Endothelial cell of umbilical vein (primary cell): ENCODE measurements around the gene ZBTB20. TPM values are rescaled to one million over a fixed set of nuclear protein-coding genes. Genes with fewer than 3 reads are reported as not detected.

ENCODE experiments used
- BruUV-seq: library from RNA; stranded (reverse); fragments of 400-500 nt; replicated peaks from 2 replicates; lab custom pipeline; 2021; lab: Mats Ljungman, UMichigan
- CTCF ChIA-PET: fragments of 300-600, 350-600 bp; sonication (Branson Sonifier 250); formaldehyde crosslinking; loops from one replicate; lab custom pipeline; 2021; ENCODE audit warnings: antibody characterized with exemption, inconsistent platforms; lab: Charles Lee
- POLR2A ChIA-PET: fragments of 300-600, 350-600 bp; sonication (Branson Sonifier 250); formaldehyde crosslinking; loops from one replicate; lab custom pipeline; 2021; ENCODE audit warnings: antibody characterized with exemption, inconsistent platforms; lab: Charles Lee
- DNase-seq: peaks from one replicate; pipeline ENCODE4 v3.0.0-alpha.2; 2011; ENCODE audit warnings: low read depth, low spot score
- FAIRE-seq: peaks from 2 replicates; lab custom pipeline; 2011; peaks lifted over from hg19 to GRCh38; lab: Jason Lieb, UNC
- H2AFZ ChIP-seq: 2 replicates; pipeline ENCODE4 v1.6.0; 2012; ENCODE audit warnings: low read depth, low read length, control low read depth, inconsistent platforms
- H3K27ac ChIP-seq: 2 replicates; pipeline ENCODE4 v1.5.1; 2011; ENCODE audit warnings: low read depth, mild to moderate bottlenecking, control low read depth, low read length, moderate library complexity; ENCODE audit not compliant: insufficient read depth
- H3K27me3 ChIP-seq, 2 experiments: 2 replicates each; pipeline versions ENCODE4 v1.6.0 to v1.6.1; 2011; ENCODE audit warnings: low read length in 2 of 2, mixed read lengths in 1 of 2; ENCODE audit not compliant: control insufficient read depth in 2 of 2, insufficient read depth in 2 of 2
- H3K36me3 ChIP-seq, 2 experiments: 2 replicates in 1 of 2; 3 replicates in 1 of 2; pipeline ENCODE4 v1.5.1; 2011; ENCODE audit warnings: low read length in 2 of 2, mild to moderate bottlenecking in 1 of 2, moderate library complexity in 1 of 2; ENCODE audit not compliant: control insufficient read depth in 2 of 2, insufficient read depth in 2 of 2; ENCODE audit errors: extremely low read depth in 1 of 2
- H3K4me1 ChIP-seq: 3 replicates; pipeline ENCODE4 v1.5.1; 2011; ENCODE audit warnings: mild to moderate bottlenecking, low read length; ENCODE audit not compliant: control insufficient read depth, insufficient read depth; ENCODE audit errors: extremely low read depth
- H3K4me2 ChIP-seq: 2 replicates; pipeline ENCODE4 v1.6.1; 2011; ENCODE audit warnings: low read length, control low read depth, mixed read lengths; ENCODE audit not compliant: insufficient read depth
- H3K4me3 ChIP-seq, 3 experiments: fragments of 200-600 bp in 1 of 3; sonication (generic), shearing (Covaris generic) in 1 of 3; replicated peaks in 1 of 3; 2 replicates each; pipeline ENCODE4 v1.5.1; 2011 to 2016; ENCODE audit warnings: control low read depth in 3 of 3, low read length in 3 of 3, mild to moderate bottlenecking in 2 of 3, inconsistent platforms in 1 of 3, low read depth in 1 of 3, moderate library complexity in 1 of 3; ENCODE audit not compliant: insufficient read depth in 1 of 3
- H3K79me2 ChIP-seq: 2 replicates; pipeline ENCODE4 v1.6.0; 2012; ENCODE audit warnings: low read length, inconsistent platforms; ENCODE audit not compliant: control insufficient read depth, insufficient read depth
- H3K9ac ChIP-seq: replicated peaks from 2 replicates; pipeline ENCODE3; 2011; ENCODE audit warnings: low read length, control low read depth; ENCODE audit not compliant: insufficient read depth; ENCODE audit errors: extremely low read depth
- H3K9me1 ChIP-seq: replicated peaks from 3 replicates; pipeline ENCODE4 v1.6.0; 2011; ENCODE audit warnings: mild to moderate bottlenecking, low read length; ENCODE audit not compliant: control insufficient read depth, insufficient read depth; ENCODE audit errors: extremely low read depth
- H3K9me3 ChIP-seq: replicated peaks from 2 replicates; pipeline ENCODE4 v1.5.1; 2012; ENCODE audit warnings: low read length, inconsistent platforms; ENCODE audit not compliant: control insufficient read depth, insufficient read depth
- H4K20me1 ChIP-seq: replicated peaks from 2 replicates; pipeline ENCODE3; 2011; ENCODE audit warnings: mild to moderate bottlenecking, low read length; ENCODE audit not compliant: control insufficient read depth, insufficient read depth; ENCODE audit errors: extremely low read depth
- EZH2 ChIP-seq: IDR thresholded peaks from 2 replicates; pipeline ENCODE4 v1.6.1; 2012; ENCODE audit warnings: borderline replicate concordance, low read depth, mild to moderate bottlenecking, moderate library complexity, low read length, inconsistent platforms; ENCODE audit not compliant: severe bottlenecking
- FOS ChIP-seq: IDR thresholded peaks from 2 replicates; pipeline ENCODE4 v1.6.1; 2011; ENCODE audit warnings: mild to moderate bottlenecking, low read length, moderate library complexity, borderline replicate concordance; ENCODE audit not compliant: insufficient read depth
- GATA2 ChIP-seq: IDR thresholded peaks from 2 replicates; pipeline ENCODE4 v1.7.0; 2011; ENCODE audit warnings: low read depth, mild to moderate bottlenecking, moderate library complexity, mixed read lengths, low read length; ENCODE audit not compliant: insufficient read length, insufficient read depth
- JUN ChIP-seq: IDR thresholded peaks from 2 replicates; pipeline ENCODE4 v1.6.1; 2011; ENCODE audit warnings: borderline replicate concordance, low read depth; ENCODE audit not compliant: insufficient read length, insufficient read depth
- MYC ChIP-seq: IDR thresholded peaks from one replicate; pipeline ENCODE4 v1.6.1; 2011; ENCODE audit warnings: mild to moderate bottlenecking, low read depth, low read length
- POLR2A ChIP-seq: IDR thresholded peaks from 2 replicates; pipeline ENCODE4 v1.6.1; 2012; ENCODE audit warnings: low read depth, mild to moderate bottlenecking, control low read depth, low read length
- POLR2AphosphoS5 ChIP-seq: IDR thresholded peaks from 2 replicates; pipeline ENCODE4 v1.6.1; 2012; ENCODE audit warnings: low read depth, mild to moderate bottlenecking, control low read depth, low read length, moderate library complexity; ENCODE audit not compliant: insufficient read depth
- dilution Hi-C: fragments of 300-500 bp; cut with MboI; formaldehyde crosslinking; loops from one replicate; pipeline ENCODE4 v1.15.0; 2019; ENCODE audit warnings: low sequenced_read_pairs; ENCODE audit not compliant: extremely low pct_ligation_motif_present
- intact Hi-C: fragments of 100-400 bp; cut with micrococcal nuclease; formaldehyde crosslinking; loops from one replicate; pipeline ENCODE4 v1.10.0; 2022
- polyA plus RNA-seq, 4 experiments: library from polyadenylated mRNA; depleted of rRNA in 3 of 4; stranded (reverse) in 3 of 4; unstranded in 1 of 4; fragments of >200 nt; gene quantifications; 2 replicates each; pipeline versions ENCODE4 v1.2.1 to v1.2.3, GENCODE V29; 2011 to 2012; ENCODE audit warnings: missing spikeins in 1 of 4
- total RNA-seq: library from RNA; stranded (reverse); gene quantifications from 2 replicates; pipeline ENCODE4 v1.2.3, GENCODE V29; 2021
- TF ChIP-seq, protein P1 (sequence below): IDR thresholded peaks from 2 replicates; pipeline ENCODE4 v1.6.1; 2011; ENCODE audit not compliant: insufficient read depth, insufficient read length
- TF ChIP-seq, protein P2 (sequence below), 2 donors: IDR thresholded peaks; 1 replicate in 1 of 2; 2 replicates in 1 of 2; pipeline ENCODE4 v1.5.1; 2011; ENCODE audit warnings: low read length in 2 of 2, mild to moderate bottlenecking in 2 of 2, moderate library complexity in 2 of 2, control low read depth in 1 of 2, inconsistent platforms in 1 of 2, low read depth in 1 of 2; ENCODE audit not compliant: insufficient read depth in 1 of 2; ENCODE audit errors: extremely low read depth in 1 of 2

Gene ZBTB20
- total and polyA plus RNA-seq, 2 donors (not counting 3 experiments of a cell fraction or from before 2014, with no cell fraction given) = 2.1 to 20.5 TPM

DNA sequence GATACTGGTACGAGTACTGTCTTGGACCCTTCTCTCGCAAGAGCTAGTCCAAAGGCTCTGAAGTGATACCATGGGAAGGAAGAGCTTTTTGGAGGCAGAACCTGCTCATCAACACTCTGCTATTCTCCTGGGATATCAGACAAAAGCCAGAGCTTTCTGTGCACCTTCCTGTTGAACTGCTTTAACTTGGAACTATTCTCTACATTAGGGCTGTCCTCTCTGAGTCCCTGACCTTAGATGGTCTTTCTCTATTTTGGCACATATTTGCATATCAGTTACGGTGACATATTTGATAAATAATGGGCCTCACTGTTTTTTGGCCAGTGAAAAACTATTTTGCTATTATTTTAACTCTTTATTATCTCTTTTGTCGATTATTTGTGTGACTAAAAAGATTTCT is 706.4 kb downstream of the ZBTB20 start:
- Histone ChIP-seq H3K36me3 (no peaks in the 10 kb centered on the region), H3K27me3 (no peaks in the 10 kb centered on the region), H3K4me2 (no peak overlapping the region), H2AFZ (no peak overlapping the region), H3K4me1 (peaks cover 14% of the 10 kb centered on the region), H4K20me1 (peaks cover 4% of the 10 kb centered on the region), H3K9me1 (no peaks in the 10 kb centered on the region), H3K4me3 (no peak overlapping the region), H3K9ac (no peak overlapping the region), H3K79me2 (no peaks in the 10 kb centered on the region), H3K9me3 (no peaks in the 10 kb centered on the region), H3K27ac (no peak overlapping the region)
- dilution Hi-C loops = no loop called here
- BruUV-seq = no TSS peak
- TF ChIP-seq POLR2AphosphoS5 = no peak
- TF ChIP-seq, protein P1, sequence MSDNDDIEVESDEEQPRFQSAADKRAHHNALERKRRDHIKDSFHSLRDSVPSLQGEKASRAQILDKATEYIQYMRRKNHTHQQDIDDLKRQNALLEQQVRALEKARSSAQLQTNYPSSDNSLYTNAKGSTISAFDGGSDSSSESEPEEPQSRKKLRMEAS = no peak
- no peak for TF ChIP-seq FOS
- TF ChIP-seq JUN = no peak
- TF ChIP-seq EZH2 = no peak
- no peak for TF ChIP-seq MYC
- no peak for TF ChIP-seq POLR2A
- no peak for TF ChIP-seq GATA2
- TF ChIP-seq, protein P2, sequence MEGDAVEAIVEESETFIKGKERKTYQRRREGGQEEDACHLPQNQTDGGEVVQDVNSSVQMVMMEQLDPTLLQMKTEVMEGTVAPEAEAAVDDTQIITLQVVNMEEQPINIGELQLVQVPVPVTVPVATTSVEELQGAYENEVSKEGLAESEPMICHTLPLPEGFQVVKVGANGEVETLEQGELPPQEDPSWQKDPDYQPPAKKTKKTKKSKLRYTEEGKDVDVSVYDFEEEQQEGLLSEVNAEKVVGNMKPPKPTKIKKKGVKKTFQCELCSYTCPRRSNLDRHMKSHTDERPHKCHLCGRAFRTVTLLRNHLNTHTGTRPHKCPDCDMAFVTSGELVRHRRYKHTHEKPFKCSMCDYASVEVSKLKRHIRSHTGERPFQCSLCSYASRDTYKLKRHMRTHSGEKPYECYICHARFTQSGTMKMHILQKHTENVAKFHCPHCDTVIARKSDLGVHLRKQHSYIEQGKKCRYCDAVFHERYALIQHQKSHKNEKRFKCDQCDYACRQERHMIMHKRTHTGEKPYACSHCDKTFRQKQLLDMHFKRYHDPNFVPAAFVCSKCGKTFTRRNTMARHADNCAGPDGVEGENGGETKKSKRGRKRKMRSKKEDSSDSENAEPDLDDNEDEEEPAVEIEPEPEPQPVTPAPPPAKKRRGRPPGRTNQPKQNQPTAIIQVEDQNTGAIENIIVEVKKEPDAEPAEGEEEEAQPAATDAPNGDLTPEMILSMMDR (IDR thresholded peaks at IDR 0.05; ENCODE audit: extremely low read depth in 1 of 2, insufficient read depth in 1 of 2, low read depth in 1 of 2, low read length in 2 of 2) = no peak
- no peak for DNase-seq
- FAIRE-seq = no peak
- intact Hi-C loops = no loop called here
- ChIA-PET POLR2A (no interaction called here), CTCF (interaction anchor here (1.1 to 6.4 kb wide), 2 partner anchors 23 to 56 kb away, joined by 4 to 31 read pairs; no protein-coding TSS in a partner anchor)
